Body of pancreas (tissue), 4 donors: ENCODE results near the gene PARP1.

Experiments
- POLR2A ChIP-seq, 3 donors: fragments of 450-650 bp; IDR thresholded peaks; one replicate each; pipeline ENCODE4 v1.6.1; 2016; ENCODE audit warnings: antibody characterized with exemption in 3 of 3, mild to moderate bottlenecking in 2 of 3
- TF ChIP-seq, protein P1 (sequence below), 7 experiments: fragments of 450-650 bp in 4 of 7; fragments of 200-600 bp in 3 of 7; sonication (generic) in 3 of 7; IDR thresholded peaks; one replicate each; pipeline ENCODE4 v1.5.1; 2016 to 2019; ENCODE audit warnings: antibody characterized with exemption in 7 of 7

DNA sequence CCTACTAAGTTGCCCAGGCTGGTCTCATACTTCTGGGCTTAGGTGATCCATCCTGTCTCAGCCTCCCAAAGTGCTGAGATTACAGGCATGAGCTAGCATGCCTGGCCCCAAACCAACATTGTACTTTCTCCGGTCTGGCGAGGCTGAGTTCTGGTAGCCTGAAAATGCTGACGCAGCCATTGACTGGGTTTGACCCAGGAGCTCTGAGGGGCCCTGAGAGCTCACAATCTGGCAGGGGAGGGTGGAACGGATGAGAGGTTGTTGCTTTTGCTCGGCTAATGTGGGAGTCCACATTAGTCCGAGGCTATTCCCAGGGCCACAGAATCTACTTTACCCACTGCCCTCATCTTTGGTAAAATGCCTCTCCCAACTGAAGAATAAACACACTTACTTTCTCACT, 35.1 kb upstream of the PARP1 start:
- TF ChIP-seq, protein P1, sequence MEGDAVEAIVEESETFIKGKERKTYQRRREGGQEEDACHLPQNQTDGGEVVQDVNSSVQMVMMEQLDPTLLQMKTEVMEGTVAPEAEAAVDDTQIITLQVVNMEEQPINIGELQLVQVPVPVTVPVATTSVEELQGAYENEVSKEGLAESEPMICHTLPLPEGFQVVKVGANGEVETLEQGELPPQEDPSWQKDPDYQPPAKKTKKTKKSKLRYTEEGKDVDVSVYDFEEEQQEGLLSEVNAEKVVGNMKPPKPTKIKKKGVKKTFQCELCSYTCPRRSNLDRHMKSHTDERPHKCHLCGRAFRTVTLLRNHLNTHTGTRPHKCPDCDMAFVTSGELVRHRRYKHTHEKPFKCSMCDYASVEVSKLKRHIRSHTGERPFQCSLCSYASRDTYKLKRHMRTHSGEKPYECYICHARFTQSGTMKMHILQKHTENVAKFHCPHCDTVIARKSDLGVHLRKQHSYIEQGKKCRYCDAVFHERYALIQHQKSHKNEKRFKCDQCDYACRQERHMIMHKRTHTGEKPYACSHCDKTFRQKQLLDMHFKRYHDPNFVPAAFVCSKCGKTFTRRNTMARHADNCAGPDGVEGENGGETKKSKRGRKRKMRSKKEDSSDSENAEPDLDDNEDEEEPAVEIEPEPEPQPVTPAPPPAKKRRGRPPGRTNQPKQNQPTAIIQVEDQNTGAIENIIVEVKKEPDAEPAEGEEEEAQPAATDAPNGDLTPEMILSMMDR (IDR thresholded peaks at IDR 0.05) = no peak
- TF ChIP-seq POLR2A (IDR thresholded peaks at IDR 0.05) = no peak
